Measurements from ENCODE around the gene GDAP2.

GDAP2 gene

DNA sequence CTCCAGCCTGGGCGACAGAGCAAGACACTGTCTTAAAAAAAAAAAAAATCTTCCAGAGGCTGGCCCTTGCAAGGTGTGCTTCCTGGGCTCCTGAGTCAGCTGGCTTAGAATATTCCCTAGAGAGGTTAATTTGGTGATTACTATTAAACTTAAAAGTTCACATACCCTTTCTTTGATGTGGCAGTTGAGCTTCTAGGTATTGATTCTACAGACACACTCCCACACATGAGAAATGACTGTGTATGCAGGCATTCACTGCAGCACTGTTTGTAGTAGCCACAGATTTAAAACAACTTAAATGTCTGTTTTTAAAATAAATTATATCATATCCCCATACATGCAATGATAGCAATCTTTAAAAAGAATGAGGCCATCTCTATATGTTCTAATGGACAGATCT lies 93.4 kb downstream of the GDAP2 start:
- no peak for DNase-seq

DNA sequence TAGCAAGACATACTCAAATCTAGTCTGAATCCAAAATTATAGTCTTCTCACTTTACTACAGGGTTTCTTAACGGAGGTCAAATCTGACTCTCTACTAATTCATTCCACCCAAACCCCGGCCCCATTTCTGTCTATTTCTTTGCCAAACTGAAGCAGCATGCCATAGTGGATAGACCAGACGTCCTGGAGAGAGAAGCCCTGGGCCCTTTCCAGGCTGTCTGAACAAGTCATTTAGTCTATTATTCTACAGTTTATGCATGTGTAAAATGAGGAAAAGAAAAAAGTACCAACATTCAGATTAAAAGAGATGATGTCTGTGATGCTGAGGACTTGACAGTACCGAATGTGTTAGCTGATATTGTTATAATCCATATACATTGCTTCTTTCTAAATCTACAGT lies 95.0 kb downstream of the GDAP2 start:
- DNase-seq: no peak

DNA sequence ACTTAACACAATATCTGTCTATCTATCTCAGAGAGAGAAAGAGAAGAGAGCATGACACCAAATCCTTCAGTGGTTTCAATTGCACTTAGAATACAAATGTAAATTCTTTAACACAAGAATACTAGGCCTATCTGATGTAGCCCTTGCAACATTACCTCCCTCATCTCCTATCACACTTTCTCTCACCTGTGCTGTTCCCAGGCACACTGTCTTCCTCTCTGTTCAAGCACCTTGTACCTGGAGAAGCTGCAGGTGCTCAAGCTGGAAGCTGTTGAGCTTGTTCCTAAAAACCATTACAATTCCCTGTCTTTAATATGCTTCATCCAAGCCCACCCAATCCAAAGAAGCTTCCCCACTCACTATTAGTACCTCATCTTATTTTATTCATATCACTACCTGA lies 97.0 kb downstream of the GDAP2 start:
- DNase-seq: no peak

DNA sequence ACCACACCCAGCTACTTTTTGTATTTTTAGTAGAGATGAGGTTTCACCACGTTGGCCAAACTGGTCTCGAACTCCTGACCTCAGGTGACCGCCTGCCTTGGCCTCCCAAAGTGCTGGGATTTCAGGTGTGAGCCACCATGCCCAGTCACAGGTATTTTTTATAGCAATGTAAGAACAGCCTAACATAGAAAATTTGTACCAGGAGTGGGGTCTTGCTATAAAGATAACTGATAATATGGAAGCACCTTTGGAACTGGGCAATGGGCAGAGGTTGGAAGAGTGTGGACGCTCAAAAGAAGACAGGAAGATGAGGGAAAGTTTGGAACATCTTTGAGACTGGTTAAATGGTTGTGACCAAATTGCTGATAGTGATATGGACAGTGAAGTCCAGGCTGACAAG lies 99.2 kb downstream of the GDAP2 start:
- DNase-seq: no peak

DNA sequence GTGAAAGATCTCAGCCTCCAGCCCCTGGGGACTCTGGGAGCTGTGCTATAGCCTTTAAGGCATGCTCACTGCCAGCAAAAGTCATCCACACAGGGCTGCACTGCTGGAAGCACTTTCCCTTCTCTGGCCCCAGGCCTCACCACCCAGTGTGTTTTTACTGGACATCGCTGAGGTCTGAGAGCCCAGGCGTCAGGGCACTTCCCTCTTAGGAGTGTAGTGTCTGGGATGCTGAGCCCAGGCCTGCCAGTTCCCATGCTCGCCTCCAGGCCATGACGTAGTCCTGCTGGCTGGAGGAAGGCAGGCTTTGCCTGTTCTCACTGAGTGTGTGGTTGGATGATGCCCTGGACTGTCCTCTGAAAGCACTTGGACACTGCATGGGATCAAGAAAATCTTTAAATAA lies 101.2 kb downstream of the GDAP2 start:
- no peak for DNase-seq

DNA sequence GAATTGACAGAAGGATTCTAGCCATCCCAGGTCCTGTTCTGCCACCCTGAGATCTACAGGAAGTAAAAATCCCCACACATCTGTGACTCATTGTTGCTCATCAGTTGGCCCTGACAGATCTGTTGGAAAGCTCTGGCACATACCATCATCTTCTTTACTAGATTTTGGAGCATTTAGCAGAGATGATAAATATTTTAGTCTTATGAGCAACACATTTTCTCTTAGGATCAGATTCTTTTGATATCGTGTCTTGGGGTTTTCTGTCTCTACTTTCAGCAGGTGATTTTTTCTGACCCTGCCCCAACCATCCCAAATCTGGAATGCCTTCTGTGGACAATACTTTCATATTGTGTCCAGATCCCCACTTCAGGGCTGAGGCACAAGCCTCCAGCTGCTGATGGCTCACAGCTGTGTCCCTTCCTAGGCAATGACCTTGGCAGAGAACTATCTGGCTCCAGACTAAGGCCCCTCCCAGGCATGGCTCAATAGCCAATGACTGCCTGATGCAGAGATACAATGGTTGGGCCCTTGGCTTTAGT lies 102.8 kb downstream of the GDAP2 start:
- no peak for DNase-seq

DNA sequence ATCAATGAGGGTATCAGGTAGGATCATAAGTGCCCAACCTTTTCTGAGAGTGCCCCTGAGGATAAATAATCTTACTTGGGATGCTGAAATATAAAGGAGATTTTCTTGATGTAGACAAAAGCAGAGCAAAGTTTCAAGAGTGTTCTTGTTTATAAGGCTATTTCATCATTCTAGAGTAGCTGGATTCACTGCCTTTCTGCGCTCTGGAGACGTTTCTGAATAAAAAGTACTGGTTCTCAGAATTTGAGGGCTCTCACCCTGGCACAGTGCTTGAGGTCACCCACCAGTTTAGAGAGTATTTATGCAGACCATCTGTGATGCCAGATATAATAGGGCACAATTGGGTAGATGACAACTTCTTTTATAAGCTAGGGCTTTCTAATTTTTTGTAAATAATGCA lies 103.3 kb downstream of the GDAP2 start:
- DNase-seq: no peak

DNA sequence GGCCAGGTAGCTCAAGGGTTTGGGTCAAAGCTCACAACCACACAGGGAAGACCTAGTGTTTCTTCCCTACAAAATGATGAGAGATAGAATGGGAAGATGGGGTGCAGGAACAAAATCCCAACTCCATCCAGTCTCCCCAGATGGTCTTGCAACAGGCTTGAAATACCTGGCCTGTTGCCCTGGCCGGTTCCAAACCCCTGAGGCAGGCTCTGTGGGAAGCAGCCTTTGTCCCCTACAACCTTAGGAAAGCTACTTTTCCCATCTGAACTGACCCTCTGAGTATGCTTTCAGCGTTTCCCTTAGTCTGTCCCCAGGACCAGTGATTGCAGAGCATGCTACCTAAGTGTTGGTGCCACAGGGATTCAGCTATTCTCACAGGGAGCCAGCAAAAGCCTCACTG lies 104.0 kb downstream of the GDAP2 start:
- no peak for DNase-seq

DNA sequence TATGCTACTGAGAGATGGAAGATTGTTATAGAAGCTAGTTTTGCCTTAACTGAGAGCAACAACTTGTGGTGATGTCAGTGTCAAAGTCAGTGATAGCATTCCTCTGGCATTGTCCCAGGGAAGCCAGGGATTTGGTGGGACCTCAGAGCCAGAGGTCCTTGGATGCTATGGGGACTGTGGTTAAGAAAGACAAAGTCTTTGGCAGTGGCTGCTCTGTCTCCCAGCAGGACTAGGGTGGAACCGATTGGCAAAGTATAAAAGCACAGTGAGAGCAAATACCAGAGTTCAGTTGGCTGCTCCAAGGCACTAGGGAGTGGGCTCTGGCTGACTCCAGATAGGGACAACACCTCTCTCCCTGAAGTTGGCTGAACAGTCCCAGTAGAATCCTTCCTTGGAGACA lies 104.8 kb downstream of the GDAP2 start:
- DNase-seq: no peak

DNA sequence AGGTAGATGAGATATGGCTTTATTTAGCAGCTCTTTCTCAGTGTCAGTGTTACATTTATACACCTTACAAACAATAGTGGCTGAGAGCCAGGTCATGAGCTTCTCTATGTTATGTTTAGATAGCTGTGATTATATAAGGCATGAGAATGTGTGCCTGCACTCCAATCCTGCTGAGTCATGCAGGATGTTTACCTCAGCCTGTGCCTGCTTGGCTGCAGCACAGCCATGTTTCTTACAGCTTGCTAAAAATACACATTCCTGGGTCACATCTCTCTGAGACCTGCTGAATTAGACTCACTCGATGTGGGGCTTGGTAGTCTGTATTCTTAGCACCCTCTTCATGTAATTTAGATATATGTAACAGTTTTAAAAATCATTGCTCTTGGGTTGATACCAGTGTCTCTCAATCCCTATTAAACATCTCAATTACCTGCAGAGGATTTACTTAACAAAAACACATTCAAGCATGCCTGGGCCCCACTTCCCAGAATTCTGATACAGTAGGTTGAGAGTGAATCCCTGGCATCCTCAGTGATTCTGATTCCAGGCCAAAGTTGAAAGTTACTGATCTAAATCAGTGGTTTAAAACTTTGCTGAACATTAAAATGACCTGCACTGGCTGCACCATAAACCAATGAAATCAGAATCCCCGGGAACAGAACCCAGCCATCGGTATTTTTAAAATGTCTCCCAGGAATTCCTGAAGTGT lies 107.5 kb downstream of the GDAP2 start:
- DNase-seq: no peak

DNA sequence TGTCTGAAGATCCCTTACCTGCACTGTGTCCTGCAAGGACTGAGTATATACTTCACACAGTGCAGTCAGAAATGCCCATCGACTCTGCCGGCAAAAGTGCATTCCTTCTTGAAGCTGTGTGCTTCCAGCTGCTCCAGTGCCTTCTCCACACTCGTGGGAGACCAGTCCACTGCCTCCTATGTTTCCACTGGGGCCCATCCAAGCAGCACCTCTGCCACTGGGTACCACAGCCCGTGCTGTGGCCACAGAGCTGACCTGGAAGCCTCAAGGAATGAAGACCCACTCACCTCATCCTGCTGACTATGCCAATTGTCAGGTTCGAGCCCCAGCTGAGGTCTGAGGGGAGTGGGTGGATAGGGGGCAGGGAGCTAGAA lies 108.1 kb downstream of the GDAP2 start:
- DNase-seq: no peak

DNA sequence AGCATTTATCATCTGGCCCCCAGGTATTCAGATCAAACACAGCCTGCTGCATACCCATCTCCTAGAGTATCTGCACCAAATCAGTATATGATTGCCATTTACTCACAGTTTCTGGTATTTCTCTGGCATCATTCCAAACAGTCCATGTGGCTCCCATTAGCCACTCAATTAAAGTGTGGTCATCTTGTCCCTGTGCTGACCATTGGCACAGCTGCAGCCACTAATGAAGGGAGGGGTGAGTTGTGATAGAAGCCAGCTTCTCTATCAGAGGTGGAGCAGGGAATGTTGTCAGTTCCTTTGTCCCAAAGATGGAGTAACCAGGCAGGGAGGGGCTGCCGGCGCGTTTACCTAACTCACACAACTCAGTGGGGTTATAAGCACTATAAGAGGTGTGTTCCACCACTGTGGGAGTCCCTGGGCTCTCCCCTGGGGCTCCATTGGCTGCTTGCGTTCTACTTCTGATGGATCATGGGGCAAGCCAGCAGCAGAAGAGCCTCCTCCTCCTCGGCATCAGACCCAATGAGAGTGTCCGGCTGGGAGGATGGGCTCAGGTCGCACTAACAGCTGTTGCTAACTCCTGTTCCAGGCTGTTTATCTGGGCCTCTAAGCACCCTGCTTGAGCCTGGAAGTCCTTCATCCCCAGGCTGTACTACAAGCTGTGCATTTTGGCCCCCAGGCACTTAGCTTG lies 108.6 kb downstream of the GDAP2 start:
- DNase-seq: no peak

DNA sequence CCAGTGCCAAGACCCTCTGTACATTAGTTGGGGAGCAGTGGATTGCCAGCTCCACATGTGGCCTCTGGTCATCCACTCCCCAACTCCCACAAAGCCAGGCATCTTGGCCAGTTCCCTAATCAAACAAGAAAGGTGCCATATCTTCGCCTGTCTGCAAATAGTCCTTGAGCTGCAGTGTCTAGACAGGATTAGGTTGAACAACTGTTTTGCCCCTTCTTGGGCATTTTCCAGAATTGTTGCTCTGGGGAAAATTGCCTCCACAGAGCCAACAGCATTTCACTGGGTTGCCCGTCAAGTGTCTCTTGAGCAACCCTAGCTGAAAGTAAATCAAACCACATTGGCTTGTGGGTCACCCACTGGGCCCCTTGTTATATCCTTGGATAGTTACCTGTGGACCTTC lies 109.3 kb downstream of the GDAP2 start:
- DNase-seq: no peak

DNA sequence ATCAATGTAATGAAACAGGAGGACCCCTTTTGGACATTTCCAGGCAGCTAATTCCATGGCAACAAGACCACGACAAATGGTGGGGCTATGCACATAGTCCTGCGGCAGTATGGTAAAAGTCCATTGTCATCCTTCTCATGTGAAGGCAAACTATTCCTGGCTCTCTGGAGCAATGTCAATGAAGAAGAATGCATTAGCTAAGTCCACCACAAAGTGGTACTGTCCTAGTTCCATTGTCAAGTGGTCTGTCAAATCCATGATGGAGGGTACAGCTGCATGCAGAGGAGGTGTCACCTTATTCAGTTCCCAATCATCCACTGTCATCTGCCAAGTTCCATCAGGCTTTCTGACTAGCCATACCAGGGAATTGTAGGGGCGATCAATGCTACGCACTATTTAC lies 110.1 kb downstream of the GDAP2 start:
- no peak for DNase-seq

DNA sequence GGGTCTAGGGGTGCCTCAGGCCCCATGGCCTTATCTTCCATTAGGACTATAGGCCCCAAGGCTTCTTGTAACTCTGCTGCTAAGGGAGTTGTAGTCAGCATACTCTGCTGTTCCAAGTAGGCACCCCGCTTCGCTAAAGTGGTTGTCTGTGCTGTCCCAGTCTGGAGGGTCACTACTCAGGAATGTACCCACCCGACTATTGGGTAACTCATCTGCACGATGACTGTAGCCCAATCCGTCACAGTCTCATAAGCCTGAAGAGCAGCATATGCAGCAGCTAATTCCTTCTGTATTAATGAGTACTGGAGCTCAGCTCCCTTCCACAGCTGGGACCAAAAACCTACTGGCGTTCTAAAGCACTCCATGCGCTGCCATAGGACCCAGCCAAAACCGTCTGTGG lies 111.0 kb downstream of the GDAP2 start:
- no peak for DNase-seq

DNA sequence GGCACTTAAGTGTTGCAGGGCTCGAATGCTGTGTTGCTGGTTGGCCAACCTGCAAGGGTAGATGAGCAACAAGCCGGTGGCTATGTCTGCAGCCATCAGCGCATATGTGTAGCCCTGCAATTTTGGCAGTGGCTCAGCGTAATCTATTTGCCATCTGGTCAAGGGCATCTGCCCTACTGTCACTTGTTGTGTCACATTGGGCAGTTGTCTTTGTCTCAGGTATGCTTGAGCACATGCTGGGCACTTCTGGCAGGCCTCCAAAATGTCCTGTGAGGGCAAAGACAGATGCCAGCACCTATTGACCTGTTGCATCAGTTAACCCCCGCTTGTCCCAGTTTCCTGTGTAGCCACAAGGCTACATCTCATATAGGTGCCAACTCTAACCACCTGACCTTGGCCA lies 111.8 kb downstream of the GDAP2 start:
- no peak for DNase-seq

DNA sequence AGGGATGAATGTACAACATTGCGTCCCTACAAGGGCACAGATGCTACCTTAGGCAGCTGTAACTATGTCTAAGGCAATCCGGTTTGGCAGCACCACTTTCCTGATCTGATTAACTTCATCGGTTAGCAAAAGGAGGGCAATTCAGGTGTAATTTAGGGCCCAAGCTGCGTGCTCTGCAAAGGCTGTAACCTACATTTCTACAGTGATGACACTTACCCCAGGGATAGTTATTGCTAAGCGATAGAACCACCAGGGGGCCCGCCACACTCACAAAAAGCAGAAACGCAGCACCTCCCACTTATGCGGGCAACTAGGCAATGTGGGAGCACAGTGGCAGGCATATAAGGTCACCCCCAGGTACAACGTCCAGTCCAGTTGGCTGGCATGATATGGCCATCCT lies 113.5 kb downstream of the GDAP2 start:
- no peak for DNase-seq

DNA sequence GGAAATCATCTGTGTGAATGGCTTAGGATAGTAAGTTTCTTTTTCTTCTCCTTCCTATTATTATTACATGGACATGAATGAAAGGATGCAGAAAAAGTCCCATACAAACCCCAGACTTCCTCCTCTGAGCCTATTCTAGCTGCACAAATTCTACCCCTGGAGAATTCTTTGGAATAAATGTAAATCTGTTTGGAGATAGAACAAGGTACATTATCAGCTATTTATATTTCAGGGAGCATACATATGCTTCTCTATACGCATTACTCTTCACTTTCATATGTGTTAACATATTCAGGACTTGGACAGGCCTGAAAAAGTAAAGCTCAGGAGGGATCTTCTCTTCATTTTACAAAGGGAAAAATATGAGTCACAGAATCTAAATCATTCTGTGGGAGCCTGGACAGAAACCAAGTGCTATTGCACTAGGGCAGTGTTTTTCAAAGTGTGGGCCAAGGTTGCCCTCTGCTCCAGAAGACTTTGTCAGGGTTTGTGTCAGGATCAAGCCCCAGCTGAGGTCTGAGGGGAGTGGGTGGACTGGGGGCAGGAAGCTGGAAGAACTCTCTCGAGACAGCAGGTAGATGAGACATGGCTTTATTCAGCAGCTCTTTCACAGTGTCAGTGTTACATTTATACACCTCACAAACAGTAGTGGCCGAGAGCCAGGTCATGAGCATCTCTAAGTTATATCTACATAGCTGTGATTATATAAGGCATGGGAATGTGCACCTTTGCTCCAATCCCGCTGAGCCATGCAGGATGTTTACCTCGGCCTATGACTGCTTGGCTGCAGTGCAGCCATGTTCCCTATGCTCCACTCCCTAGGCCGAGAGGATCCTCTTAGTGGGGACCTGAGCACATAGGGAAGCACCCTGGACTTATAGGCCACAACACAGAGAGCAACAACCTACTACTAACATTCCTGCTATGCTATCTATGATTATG lies 114.3 kb downstream of the GDAP2 start:
- DNase-seq: peak in 1 of 2 donors; percentile 8

Data from hippocampal formation (tissue), 2 donors.